ENCODE results near the gene LGALS7. TPM values are rescaled to one million over a fixed set of nuclear protein-coding genes. Genes with fewer than 3 reads are reported as not detected.
"Not testable (repeated sequence)": the region's sequence is repeated elsewhere in the genome, so short reads cannot be mapped to it uniquely, and the experiment has no call there.

LGALS7 gene
- total RNA-seq, 2 experiments from 2014 or later, result not detected

DNA sequence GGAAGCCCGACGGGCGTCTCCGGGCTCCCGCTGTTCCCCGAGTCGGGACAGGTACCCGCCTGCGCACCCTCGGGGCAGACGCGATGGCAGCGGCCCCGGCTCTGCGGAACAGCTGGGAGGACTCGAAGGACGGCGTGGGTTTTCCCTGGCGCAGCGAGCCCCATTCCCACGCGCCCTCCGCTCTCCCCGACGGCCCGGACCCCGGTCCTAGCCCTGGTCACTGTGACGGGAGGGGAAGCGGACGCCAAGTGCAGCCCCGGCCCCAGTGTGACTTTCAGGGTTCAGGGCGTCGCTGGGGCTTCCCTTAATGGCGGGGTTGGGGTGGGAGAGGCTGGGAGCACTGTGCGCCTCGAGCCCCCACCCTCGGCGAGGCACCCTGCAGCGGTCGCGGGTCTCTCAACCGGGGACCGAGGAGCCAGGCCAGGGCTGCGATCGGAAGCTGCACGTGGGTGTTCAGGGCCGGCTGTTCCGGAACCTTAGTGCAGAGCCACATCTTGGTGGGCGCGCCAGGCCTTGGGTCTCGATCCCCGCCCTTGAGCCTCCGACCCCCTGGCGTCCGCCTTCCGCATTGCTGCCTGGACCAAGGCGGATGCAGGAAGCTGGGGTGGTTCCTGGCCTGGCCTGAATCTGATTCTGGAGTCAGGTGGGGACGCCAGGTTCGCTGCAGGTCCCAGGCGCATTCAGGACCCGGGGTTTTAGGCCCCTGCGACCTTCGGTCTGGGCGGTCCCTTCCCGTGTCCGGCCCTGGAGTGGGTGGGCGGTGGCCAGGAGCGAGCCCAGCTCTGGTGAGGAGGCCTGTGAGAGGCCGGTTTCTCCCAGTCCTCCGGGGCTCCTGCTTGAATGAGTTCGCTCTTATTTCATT lies 19.2 kb upstream of the LGALS7 start:
- H3K4me3 Mint-ChIP-seq, result peak overlapping the region; percentile 30
- peaks cover 5% of the 10 kb centered on the region for H3K4me1 Mint-ChIP-seq
- CTCF ChIA-PET, result interaction anchor here (0.7 to 3.0 kb wide), 4 partner anchors 10 to 138 kb away, joined by 3 to 9 read pairs (median 5); partner anchors contain the start of genes MRPS12 and SARS2
- ATAC-seq (peak; percentile 47), DNase-seq (peak; percentile 59)
- no peaks in the 10 kb centered on the region for H3K9me3 Mint-ChIP-seq (ENCODE audit: low read depth)
- no peak overlapping the region for H3K27ac Mint-ChIP-seq
- no peaks in the 10 kb centered on the region for H3K36me3 Mint-ChIP-seq
- peaks cover 6% of the 10 kb centered on the region for H3K27me3 Mint-ChIP-seq

DNA sequence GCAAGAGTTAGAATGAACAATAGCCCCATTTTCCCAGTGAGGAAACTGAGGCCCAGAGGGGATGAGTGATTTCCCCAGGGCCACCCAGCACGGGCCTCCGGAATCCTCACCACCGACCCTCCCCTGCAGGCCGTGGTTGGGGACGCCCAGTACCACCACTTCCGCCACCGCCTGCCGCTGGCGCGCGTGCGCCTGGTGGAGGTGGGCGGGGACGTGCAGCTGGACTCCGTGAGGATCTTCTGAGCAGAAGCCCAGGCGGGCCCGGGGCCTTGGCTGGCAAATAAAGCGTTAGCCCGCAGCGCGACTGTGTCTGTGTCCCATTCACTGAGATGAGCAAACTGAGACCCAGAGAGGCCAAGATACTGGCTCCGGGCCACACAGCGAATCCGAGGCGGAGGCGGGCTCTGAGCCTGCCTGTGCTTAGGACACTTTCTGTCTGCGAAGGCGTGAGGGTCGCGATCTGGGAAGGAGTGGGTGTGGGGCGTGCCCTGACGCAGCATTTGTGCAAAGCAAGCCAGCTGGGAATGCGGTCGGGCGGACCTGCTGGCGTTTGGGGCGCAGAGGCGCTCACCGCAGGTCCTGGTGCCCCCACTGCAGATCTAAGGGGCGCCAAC lies 18.2 kb upstream of the LGALS7 start:
- H3K4me1 Mint-ChIP-seq; DNase-seq; H3K27me3 Mint-ChIP-seq; H3K36me3 Mint-ChIP-seq; H3K9me3 Mint-ChIP-seq (ENCODE audit: low read depth); H3K4me3 Mint-ChIP-seq; CTCF ChIA-PET; H3K27ac Mint-ChIP-seq: not testable (repeated sequence)
- peak; percentile 95 for ATAC-seq

DNA sequence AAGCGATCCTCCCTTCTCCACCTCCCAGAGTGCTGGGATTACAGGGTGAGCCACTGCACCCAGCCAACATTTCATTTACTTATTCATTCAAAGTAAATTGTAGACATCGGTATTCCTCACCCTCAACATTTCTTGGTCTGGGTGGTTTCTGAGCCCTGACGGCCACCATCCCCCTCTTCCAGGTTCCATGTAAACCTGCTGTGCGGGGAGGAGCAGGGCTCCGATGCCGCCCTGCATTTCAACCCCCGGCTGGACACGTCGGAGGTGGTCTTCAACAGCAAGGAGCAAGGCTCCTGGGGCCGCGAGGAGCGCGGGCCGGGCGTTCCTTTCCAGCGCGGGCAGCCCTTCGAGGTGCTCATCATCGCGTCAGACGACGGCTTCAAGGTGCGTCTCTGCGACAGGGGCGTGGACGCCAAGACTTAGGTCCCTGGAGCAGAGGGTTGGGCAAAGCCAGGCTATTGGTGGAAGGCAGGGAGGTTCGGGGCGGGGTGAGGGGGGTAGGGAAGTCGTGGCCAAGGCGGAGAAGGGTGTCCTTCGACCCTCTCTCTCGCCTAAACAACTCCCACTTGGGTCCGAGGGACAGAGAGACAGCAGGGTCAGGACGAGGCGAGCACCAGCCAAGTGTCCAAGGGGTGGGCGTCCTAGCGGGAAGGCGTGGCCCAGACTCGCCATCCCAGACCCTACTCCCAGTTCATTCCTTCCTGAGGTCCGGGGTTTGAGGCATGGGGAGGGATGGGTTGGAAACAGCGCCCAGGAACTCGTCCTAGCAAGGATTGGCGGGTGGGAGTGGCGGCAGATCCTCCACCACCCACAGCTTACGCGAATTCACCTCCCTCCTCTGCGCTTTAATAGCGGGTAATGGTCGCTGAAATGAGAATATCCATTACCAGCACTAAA lies 17.4 kb upstream of the LGALS7 start:
- CTCF ChIA-PET; DNase-seq; H3K4me3 Mint-ChIP-seq; H3K4me1 Mint-ChIP-seq; H3K36me3 Mint-ChIP-seq; ATAC-seq; H3K27me3 Mint-ChIP-seq; H3K9me3 Mint-ChIP-seq (ENCODE audit: low read depth); H3K27ac Mint-ChIP-seq: not testable (repeated sequence)

- H3K4me1 Mint-ChIP-seq, result peaks cover 8% of the 10 kb centered on the region
- ATAC-seq (no peak), DNase-seq (no peak)
- H3K9me3 Mint-ChIP-seq (ENCODE audit: low read depth), result no peaks in the 10 kb centered on the region
- H3K27me3 Mint-ChIP-seq, result peaks cover 3% of the 10 kb centered on the region
- H3K36me3 Mint-ChIP-seq, result no peaks in the 10 kb centered on the region
- CTCF ChIA-PET, result no interaction called here
- no peak within 1 kb of the TSS for H3K4me3 Mint-ChIP-seq
- H3K27ac Mint-ChIP-seq, result peak within 1 kb of the TSS; percentile 8
These were observed 15.3 kb upstream of the LGALS7 start, which contains the start of gene LGALS7B for GRCh38 chr19:38788478-38789243. LGALS7B (plus strand) TSS chr19:38789200; CDS start chr19:38789227, 27 bp downstream.

- Mint-ChIP-seq H3K4me3 (no peak overlapping the region), H3K36me3 (no peaks in the 10 kb centered on the region), H3K27me3 (peaks cover under 1% of the 10 kb centered on the region), H3K9me3 (ENCODE audit: low read depth) (no peaks in the 10 kb centered on the region), H3K4me1 (peaks cover 5% of the 10 kb centered on the region), H3K27ac (no peak overlapping the region)
- CTCF ChIA-PET, result interaction anchor here (0.6 to 0.7 kb wide), 2 partner anchors 17 to 114 kb away, joined by 3 read pairs; no protein-coding TSS in a partner anchor
- ATAC-seq (no peak), DNase-seq (no peak)
These were observed 13.4 kb upstream of the LGALS7 start for GRCh38 chr19:38786572-38787265.

GRCh38 chr19:38786061-38786460 lies 12.7 kb upstream of the LGALS7 start:
- ATAC-seq; H3K27me3 Mint-ChIP-seq; DNase-seq; H3K9me3 Mint-ChIP-seq (ENCODE audit: low read depth); H3K27ac Mint-ChIP-seq; H3K36me3 Mint-ChIP-seq; H3K4me1 Mint-ChIP-seq; H3K4me3 Mint-ChIP-seq: not testable (repeated sequence)
- CTCF ChIA-PET, result interaction anchor here (0.6 to 0.7 kb wide), 2 partner anchors 16 to 114 kb away, joined by 3 read pairs; no protein-coding TSS in a partner anchor

- peaks cover 5% of the 10 kb centered on the region for H3K4me1 Mint-ChIP-seq
- CTCF ChIA-PET, result no interaction called here
These were observed 11.9 kb upstream of the LGALS7 start for GRCh38 chr19:38785187-38785699.

GRCh38 chr19:38784224-38784623 lies 10.9 kb upstream of the LGALS7 start:
- no peak overlapping the region for H3K27ac Mint-ChIP-seq
- H3K4me3 Mint-ChIP-seq, result no peak overlapping the region
- no peaks in the 10 kb centered on the region for H3K9me3 Mint-ChIP-seq (ENCODE audit: low read depth)
- H3K27me3 Mint-ChIP-seq, result peaks cover 19% of the 10 kb centered on the region
- CTCF ChIA-PET, result interaction anchor here (1.2 kb wide), 1 partner anchor 15 kb away, joined by 4 read pairs; no protein-coding TSS in a partner anchor
- ATAC-seq (no peak), DNase-seq (no peak)
- no peaks in the 10 kb centered on the region for H3K36me3 Mint-ChIP-seq
- peaks cover 5% of the 10 kb centered on the region for H3K4me1 Mint-ChIP-seq

More at GRCh38 chr19:38785187-38785699, 11.9 kb upstream of the LGALS7 start:
- Mint-ChIP-seq H3K27ac (no peak overlapping the region), H3K27me3 (peaks cover 11% of the 10 kb centered on the region), H3K36me3 (no peaks in the 10 kb centered on the region), H3K4me3 (no peak overlapping the region), H3K9me3 (ENCODE audit: low read depth) (no peaks in the 10 kb centered on the region)
- ATAC-seq, result no peak
- DNase-seq, result no peak

GRCh38 chr19:38782212-38782611 lies 8.9 kb upstream of the LGALS7 start:
- DNase-seq; H3K27ac Mint-ChIP-seq; H3K9me3 Mint-ChIP-seq (ENCODE audit: low read depth); ATAC-seq; H3K4me1 Mint-ChIP-seq; H3K36me3 Mint-ChIP-seq; H3K4me3 Mint-ChIP-seq: not testable (repeated sequence)
- CTCF ChIA-PET, result interaction anchor here (1.2 kb wide), 2 partner anchors 13 to 32 kb away, joined by 3 read pairs; no protein-coding TSS in a partner anchor
- H3K27me3 Mint-ChIP-seq, result peaks cover 23% of the 10 kb centered on the region

DNA sequence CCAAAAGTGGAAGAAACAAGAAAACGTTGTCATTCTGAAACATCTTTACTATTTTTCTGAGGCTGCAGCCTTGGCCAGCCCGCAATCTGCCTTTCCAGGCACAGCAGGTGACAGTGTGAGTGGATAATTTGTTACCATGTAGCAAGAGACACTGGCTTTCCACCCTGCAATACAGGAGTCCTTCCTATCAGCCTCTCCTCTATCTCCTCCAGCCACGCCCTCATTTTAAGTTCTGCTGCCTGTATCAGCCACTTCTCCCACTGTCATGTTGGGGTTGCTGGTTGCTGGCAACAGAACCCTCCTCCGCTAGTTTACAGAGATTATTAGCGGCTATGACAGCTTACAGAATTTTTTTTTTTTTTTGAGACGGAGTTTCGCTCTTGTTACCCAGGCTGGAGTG lies 7.7 kb upstream of the LGALS7 start:
- DNase-seq, result no peak
- Mint-ChIP-seq H3K4me3 (no peak overlapping the region), H3K27ac (no peak overlapping the region), H3K4me1 (peaks cover 5% of the 10 kb centered on the region), H3K27me3 (peaks cover 23% of the 10 kb centered on the region), H3K36me3 (no peaks in the 10 kb centered on the region), H3K9me3 (ENCODE audit: low read depth) (no peaks in the 10 kb centered on the region)
- CTCF ChIA-PET, result no interaction called here
- no peak for ATAC-seq

- peaks cover 6% of the 10 kb centered on the region for H3K4me1 Mint-ChIP-seq
- no peak overlapping the region for H3K27ac Mint-ChIP-seq
- no peaks in the 10 kb centered on the region for H3K9me3 Mint-ChIP-seq (ENCODE audit: low read depth)
- H3K4me3 Mint-ChIP-seq, result no peak overlapping the region
- CTCF ChIA-PET, result no interaction called here
- DNase-seq, result no peak
- peaks cover 23% of the 10 kb centered on the region for H3K27me3 Mint-ChIP-seq
- no peak for ATAC-seq
- H3K36me3 Mint-ChIP-seq, result no peaks in the 10 kb centered on the region
These were observed 7.1 kb upstream of the LGALS7 start for GRCh38 chr19:38780443-38780842.

DNA sequence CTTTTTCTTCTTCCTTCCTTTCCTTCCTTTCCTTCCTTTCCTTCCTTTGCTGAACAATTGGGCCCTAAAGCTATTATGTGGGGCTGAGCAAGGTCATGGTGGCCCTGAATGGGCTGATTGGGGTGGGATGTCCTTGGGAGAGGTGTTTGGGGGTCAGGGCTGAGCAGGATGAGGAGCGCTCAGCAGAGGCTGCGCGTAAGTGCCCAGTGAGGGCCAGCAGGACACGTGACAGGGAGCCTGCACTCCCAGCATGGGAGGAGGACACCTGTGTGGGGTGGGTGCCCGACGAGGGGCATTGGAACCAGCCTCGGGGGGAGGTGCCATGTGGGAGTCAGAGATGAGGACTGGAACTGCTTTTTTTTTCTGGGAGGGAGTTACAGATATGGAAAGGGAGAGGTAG lies 5.4 kb upstream of the LGALS7 start:
- DNase-seq (no peak), ATAC-seq (no peak)
- Mint-ChIP-seq H3K36me3 (no peaks in the 10 kb centered on the region), H3K27me3 (peaks cover 23% of the 10 kb centered on the region), H3K4me3 (no peak overlapping the region), H3K9me3 (ENCODE audit: low read depth) (no peaks in the 10 kb centered on the region), H3K27ac (no peak overlapping the region), H3K4me1 (peaks cover 6% of the 10 kb centered on the region)
- CTCF ChIA-PET, result no interaction called here
